Ramos (cell line): ENCODE measurements around the gene CLDN9.

Source experiments
- in situ Hi-C: fragments of 300-500 bp; cut with MboI; formaldehyde crosslinking; loops from one replicate; pipeline ENCODE4 v1.14.3; 2022; ENCODE audit warnings: low sequenced_read_pairs; ENCODE audit not compliant: unreplicated experiment

Gene CLDN9

DNA sequence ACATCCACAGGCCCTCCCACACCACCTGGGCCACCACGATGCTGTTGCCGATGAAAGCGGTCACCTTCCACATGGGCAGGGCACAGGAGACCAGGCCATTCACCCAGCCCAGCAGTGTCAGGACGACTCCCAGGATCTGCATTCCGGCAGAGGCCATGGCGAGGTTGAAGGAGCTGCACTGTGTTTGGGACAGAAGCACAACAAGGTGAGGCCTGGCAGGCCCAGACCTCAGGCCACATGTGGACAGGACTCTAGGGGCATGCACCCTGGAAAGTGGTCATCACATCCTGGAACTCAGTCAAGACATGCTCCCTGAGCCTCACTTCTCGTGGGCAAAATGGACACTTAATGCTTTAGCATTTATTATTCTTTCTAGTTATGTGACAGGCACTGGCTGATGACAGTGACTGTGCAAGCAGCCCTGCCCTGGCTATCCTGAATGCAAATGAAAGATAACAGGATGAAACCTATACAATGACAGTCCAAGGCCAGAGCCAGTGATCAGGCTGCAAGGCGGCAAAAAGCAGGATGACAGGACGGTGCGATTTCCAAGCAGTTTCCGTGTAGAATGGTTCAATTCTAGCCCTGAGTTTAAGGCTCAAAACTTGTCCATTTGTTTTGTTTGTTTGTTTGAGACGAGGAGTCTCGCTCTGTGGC lies 3.3 kb downstream of the CLDN9 start:
- in situ Hi-C loops: no loop called here

DNA sequence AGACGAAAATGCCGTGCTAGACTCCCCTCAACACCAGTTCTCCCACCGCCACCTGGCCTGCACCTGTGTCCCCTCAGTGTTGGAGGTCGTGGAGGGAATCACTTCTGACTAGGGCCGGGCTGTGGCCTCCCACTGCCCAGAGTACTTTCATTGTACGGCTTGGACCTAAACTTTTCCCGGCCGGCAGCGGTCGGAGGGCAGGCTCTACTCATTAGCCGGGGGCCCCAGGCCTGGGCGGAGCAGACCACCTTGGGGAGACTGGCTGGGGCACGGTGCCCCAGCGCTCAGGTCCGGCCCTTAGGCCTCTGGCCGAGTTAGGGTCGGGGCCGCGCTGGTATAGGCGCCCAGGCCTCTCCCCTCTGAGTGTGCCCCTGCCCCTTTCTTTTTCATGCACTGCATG lies 4.6 kb downstream of the CLDN9 start:
- in situ Hi-C loops: no loop called here

DNA sequence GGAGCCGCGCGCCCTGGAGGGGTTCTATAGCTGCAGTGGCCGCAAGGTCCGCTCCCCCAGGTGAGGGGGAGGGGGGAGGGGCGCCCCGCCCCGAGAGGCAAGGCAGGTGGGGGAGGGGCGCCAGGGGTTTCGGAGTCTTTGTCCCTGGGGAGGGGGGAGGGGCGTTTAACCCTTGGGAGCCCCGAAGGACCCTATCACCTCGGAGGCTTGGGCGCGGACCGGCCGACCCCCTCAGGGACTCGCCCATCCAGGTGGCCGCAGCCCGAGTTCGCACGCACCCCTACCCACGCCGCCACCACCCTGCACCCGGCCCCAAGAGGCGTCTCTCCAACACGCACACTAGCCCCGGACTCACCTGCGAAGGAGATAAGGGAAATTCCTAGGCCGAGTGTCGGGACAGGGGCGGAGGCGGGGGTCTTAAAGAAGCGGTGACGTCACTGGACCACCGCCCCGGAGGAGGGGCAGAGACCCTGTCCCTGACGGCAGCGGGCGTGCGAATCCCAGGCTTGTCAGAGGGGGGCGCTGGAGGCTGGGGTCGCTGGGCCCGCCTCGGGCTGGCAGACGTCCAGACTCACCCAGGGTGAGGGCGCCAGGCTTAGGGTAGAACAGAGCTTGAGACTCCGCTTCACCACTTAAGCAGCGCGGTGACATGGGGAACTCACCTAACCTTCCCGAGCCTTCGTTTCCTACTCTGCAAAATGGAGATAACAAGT lies 5.2 kb downstream of the CLDN9 start, which contains the start of gene CLDN6:
Gene CLDN6 (minus strand): TSS at position 390 of the 713 bp plus-strand sequence. CDS start 2,162 bp downstream, outside the sequence.
- in situ Hi-C loops: no loop called here

DNA sequence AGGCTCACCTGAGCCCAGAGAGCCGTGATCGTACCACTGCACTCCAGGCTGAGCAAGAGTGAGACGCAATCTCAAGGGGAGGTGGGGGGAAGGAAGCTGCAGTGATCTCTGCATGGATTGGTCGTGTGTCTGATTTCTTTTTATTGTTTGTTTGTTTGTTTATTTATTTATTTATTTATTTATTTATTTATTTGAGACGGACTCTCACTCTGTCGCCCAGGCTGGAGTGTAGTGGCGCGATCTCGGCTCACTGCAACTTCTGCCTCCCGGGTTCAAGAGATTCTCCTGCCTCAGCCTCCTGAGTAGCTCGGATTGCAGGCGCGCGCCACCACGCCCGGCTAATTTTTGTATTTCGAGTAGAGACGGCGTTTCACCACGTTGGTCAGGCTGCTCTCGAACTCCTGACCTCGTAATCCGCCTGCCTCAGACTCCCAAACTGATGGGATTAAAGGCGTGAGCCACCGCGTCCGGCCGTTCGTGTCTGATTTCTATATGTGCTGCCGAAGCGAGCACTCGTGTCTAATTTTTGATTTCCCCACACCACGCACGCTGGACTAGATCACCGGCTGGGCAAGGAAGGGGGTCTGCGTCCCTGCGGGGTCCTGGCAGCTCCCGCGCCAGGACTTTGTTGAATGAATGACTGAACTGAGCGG lies 7.0 kb downstream of the CLDN9 start:
- in situ Hi-C loops: no loop called here

DNA sequence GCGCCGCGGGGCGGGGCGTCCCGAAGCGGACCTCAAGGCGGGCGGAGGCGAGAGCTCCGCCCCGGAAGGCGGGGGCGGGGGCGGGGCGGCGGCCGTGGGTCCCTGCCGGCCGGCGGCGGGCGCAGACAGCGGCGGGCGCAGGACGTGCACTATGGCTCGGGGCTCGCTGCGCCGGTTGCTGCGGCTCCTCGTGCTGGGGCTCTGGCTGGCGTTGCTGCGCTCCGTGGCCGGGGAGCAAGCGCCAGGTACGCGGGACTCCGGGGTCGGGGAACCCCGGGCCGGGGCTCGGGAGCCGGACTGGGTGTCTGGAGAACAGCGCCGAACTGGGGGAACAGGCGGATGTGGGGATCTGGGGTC lies 7.5 kb downstream of the CLDN9 start, which contains the start of gene TNFRSF12A:
Gene TNFRSF12A (plus strand): TSS at position 122 of the 357 bp plus-strand sequence. CDS start 30 bp downstream, at position 152.
- in situ Hi-C loops: no loop called here

DNA sequence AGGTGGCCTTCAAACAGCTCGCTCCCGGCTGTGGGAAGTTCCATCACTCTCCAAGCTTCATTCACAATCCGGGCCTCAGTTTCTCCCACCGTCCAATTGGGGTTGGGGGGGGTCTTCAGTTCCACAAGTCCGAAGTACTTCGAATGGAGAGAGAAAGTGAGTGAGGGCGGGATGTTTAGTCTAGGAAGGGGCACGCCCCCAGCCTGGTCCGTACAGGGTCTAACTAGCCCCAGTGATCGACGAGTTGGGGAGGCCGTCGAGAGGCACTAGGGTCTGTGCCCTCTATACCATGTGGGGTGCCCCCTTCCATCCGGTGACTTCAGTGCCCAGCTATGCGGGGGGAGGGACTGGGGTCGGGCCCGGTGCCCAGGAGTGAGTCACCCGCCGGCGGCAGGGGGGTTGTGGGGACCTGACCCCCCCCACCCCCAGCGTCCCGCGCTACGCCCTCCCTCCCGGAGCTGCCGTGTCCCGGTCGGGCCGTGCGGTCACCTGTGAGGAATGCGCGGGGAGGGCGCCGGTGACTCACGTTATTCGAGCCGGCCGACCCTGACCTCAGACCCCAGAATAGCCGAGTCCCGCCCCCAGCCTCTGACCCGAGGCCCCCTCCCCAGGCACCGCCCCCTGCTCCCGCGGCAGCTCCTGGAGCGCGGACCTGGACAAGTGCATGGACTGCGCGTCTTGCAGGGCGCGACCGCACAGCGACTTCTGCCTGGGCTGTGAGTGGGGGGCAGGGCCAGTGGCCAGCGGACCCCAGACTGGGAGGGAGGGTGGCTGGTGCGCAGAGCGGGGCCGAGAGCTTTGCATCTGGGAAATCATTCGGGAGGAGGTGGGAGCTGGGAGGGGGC lies 8.1 kb downstream of the CLDN9 start:
- in situ Hi-C loops: no loop called here

DNA sequence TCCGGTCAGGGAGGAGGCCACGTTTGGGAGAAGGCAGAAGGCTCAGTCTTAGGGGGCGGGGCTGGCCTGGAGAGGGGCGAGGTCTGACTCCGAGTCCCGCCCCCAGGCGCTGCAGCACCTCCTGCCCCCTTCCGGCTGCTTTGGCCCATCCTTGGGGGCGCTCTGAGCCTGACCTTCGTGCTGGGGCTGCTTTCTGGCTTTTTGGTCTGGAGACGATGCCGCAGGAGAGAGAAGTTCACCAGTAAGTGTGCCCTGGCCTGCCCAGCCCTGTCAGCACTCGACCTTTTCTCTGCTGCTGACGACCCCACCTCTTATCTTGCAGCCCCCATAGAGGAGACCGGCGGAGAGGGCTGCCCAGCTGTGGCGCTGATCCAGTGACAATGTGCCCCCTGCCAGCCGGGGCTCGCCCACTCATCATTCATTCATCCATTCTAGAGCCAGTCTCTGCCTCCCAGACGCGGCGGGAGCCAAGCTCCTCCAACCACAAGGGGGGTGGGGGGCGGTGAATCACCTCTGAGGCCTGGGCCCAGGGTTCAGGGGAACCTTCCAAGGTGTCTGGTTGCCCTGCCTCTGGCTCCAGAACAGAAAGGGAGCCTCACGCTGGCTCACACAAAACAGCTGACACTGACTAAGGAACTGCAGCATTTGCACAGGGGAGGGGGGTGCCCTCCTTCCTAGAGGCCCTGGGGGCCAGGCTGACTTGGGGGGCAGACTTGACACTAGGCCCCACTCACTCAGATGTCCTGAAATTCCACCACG lies 8.9 kb downstream of the CLDN9 start:
- in situ Hi-C loops: no loop called here

DNA sequence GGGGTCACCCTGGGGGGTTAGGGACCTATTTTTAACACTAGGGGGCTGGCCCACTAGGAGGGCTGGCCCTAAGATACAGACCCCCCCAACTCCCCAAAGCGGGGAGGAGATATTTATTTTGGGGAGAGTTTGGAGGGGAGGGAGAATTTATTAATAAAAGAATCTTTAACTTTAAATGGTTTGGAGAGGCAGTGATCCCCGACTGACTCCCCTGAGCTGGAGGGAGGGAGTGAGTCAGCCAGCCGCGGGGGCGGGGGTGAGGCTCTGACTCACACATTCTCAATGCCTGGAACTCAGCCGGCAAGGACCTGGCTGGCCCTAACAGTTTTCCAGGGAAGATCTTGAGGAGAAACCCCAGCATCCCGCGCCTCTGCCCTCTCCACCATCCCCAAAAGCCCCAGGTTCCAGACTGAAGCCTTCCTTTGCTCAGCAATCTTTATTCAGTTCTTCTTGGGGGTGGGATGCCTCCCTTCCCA lies 9.5 kb downstream of the CLDN9 start:
- in situ Hi-C loops: no loop called here

DNA sequence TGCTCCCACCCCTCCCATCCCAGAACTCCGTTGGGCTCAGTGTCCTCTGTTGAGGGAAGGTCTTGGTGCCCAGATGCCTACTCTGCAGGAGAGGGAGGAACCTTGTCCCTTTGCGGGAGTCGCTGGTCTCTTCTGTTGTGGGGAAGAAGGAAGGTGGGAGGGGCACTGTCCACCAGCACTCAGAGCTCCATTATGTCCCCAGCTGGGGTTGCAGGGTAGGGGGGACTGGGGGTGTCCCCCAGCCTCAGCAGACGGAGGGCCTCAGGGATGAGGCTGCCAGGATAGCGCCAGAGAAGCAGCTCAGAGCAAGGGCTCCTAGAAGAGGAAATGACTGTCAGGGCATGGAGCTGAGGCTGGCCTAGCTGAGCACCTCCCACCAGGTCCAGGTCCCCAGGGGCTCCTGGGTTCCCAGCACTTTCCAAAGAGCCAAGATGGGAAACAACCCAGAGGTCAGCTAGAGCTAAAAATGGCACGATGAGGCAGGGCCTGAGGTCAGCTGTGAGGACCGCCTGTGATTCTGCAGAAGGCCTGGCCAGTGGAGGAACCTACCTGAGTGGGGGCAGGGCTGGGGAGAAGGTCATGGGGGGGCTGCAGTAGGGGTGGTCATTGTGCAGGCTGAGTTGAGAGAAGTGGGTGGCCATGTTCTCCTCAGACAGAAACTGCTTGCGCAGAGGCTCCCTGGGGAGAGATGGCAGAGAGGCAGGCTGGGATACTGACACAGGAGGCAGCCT lies 10.1 kb downstream of the CLDN9 start:
- in situ Hi-C loops: no loop called here

DNA sequence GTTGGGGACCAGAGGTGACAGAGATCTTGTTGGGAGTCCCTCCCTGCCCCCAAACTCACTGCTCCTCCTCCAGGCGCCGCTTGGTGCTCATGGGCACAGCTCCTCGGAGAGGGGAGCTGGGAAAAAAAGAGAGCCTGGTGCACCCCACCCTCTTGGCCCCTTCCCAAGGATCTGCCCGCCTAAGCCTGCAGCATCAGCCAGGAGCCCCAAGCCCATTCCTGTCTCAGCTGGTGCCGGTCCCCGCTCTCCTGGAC lies 10.6 kb downstream of the CLDN9 start:
- in situ Hi-C loops: no loop called here

DNA sequence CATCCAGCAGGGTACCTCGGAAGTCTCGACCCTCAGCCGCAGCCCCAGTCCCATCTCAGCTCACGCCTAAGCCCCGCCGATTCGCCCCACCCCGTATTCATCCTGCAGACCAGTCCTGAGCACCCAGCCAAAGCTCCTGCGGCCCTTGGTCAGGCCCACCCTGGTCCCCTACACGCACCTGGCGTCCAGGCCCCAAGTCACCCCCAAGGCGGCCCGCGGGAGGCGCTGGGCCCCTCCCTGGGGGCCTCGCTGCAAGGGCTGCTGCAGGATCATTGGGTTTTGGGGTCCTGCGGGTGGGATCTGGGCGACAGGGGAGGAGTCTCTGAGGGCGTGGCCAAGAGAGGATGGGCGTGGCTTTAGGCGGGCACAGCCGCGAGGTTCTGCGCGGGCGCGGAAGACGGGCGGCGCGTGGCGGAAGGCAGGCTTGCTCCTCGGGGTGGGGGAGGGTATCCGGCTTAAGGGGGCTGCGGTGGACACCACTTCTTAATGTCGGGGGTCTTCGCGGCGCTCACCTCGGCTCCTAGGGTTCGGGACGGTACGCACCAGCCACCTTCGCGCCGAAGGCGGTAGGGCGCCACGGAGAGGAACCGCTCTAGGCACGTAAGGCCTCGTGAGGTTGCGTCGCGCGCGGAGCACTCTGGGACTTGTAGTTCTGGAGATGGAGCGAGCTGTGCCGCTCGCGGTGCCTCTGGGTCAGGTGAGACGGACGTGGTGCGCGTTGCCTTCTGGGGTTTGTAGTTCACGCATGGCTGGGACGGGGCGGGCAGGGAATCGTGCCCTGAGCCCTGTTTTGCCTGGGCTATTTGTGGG lies 11.2 kb downstream of the CLDN9 start, which contains the start of the genes HCFC1R1 and THOC6:
Gene HCFC1R1 (minus strand): TSS at position 274 of the 810 bp plus-strand sequence. CDS start 1 bp downstream, at position 273.
Gene THOC6 (plus strand): TSS at position 367 of the 810 bp plus-strand sequence. CDS start 292 bp downstream, at position 659.
- in situ Hi-C loops: no loop called here

DNA sequence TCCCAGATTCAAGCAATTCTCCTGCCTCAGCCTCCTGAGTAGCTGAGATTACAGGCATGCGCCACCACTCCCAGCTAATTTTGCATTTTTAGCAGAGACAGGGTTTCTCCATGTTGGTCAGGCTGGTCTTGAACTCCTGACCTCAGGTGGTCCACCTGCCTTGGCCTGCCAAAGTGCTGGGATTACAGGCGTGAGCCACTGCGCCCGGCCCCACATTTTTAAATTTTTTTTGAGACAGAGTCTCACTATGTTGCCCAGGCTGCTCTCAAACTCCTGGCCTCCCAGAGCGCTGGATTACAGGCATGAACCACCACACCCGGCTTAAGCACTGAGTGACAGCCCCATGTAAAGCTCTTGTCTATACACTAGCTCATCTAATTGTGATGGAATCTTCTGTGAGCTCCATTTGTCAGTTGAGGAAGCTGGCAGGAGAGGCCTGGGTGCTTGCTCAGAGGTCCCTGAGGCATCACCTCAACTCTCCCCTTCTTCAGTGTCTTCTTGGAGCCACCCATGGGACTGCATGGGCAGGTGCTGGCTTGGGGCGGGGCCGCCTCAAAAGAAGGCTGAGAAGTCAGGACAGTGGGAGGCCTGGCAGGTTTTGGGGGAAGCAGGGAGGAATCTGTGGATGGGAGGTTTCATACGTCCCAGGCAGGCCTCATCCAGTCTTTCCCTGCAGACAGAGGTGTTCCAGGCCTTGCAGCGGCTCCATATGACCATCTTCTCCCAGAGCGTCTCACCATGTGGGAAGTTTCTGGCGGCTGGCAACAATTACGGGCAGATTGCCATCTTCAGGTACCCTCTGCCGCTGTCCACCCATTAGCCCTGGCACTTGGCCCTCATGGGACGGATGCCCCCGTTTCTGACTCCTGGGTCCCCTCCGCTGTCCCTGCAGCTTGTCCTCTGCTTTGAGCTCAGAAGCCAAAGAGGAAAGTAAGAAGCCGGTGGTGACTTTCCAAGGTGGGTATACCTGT lies 12.6 kb downstream of the CLDN9 start:
- in situ Hi-C loops: no loop called here

DNA sequence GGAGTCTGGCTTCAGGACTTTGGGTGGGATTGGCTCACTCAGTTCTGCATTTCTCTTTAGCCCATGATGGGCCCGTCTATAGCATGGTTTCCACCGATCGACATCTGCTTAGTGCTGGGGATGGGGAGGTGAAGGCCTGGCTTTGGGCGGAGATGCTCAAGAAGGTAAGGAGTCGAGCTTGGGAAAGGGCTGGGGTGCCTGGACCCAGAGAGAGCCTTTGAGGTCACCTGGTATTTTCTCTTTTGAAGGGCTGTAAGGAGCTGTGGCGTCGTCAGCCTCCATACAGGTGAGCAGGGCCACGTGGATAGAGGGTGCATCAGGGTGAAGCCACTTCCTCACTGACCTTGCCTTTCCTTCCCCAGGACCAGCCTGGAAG lies 13.3 kb downstream of the CLDN9 start:
- in situ Hi-C loops: no loop called here

DNA sequence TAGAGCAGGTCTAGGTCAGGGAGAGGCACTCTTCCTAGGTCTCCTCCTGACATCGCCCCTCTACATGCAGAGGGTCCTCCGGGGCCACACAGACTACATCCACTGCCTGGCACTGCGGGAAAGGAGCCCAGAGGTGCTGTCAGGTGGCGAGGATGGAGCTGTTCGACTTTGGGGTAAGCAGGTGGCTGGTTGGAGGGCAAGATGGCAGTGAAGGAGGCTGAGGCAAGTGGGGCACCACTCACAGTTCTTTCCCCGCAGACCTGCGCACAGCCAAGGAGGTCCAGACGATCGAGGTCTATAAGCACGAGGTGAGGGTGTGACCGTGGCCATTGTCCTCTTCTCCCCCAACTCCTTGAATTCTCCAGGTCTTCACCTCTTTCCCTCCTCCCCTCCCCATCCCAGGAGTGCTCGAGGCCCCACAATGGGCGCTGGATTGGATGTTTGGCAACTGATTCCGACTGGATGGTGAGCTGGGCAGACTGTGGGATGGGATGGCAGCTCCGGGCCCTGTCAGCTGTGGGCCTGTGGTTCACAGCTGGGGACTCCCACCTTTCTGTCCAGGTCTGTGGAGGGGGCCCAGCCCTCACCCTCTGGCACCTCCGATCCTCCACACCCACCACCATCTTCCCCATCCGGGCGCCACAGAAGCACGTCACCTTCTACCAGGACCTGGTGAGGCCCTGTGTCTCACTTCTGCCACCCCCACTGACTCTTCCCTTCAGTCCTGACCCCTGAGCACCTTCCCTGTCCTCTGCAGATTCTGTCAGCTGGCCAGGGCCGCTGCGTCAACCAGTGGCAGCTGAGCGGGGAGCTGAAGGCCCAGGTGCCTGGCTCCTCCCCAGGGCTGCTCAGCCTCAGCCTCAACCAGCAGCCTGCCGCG lies 14.1 kb downstream of the CLDN9 start:
- in situ Hi-C loops: no loop called here

DNA sequence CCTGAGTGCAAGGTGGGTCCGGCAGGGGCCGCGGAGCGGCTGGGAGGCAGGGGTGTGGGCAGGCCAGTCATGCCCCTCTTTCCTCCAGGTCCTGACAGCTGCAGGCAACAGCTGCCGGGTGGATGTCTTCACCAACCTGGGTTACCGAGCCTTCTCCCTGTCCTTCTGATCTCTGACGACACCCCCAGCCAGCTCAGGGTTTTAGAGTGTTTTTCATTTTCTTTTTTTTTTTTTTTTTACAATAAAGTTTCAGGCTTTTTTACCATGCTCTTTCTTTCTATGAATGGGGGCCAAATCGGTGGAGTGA lies 14.7 kb downstream of the CLDN9 start:
- in situ Hi-C loops: no loop called here

DNA sequence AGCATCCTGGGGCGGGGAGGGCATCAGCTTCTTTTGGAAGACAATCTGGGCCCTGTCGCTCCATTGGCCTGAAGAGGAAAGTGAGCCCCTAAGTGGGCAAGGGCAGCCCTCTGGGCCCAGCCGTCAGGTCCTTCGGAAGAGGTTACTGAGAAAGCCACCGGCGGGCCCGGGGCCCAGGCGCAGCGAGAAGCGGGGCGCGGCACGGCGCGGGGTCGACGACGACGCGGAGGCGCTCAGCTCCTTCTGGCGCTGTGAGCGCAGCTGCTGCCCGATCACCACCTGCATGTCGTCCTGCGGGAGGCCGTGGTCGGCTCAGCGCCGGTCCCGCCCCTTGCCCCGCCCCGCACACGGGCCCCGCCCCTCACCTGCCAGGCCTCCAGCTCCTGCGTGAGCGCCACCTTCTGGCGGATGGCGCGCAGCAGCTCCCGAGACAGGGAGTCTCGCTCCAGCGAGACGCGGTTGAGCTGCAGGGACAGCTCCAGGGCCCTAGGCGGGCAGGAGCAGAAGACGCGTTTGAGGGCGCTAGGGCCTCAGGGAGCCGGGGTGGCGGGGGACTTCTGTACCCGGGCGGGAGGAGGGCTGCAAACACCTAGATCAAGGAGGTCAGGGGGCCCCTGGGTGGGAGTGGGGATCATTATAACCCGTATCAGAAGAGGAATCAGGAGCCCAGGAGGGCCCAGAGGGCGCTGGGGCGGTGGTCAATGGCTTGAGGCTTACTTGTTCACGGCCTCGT lies 15.4 kb downstream of the CLDN9 start:
- in situ Hi-C loops: no loop called here
